A673 (cell line): Measurements from ENCODE around the gene RFC2. TPM values are rescaled to one million over a fixed set of nuclear protein-coding genes. Genes with fewer than 3 reads are reported as not detected.

Experiments used
- BruUV-seq: library from RNA; stranded (reverse); fragments of 400-500 nt; replicated peaks from 2 replicates; lab custom pipeline; 2021; lab: Mats Ljungman, UMichigan
- CTCF ChIA-PET: fragments of 300-600 bp; sonication (Branson Sonifier 250); formaldehyde crosslinking; loops from one replicate; lab custom pipeline; 2022; ENCODE audit warnings: antibody characterized with exemption; lab: Charles Lee
- POLR2A ChIA-PET: fragments of 300-600 bp; sonication (Branson Sonifier 250); formaldehyde crosslinking; loops from one replicate; lab custom pipeline; 2022; ENCODE audit warnings: antibody characterized with exemption; ENCODE audit not compliant: low non-redundant PET; lab: Charles Lee
- DNase-seq: peaks from one replicate; pipeline ENCODE4 v3.0.0-alpha.2; 2015; ENCODE audit warnings: low spot score
- H3K27ac ChIP-seq: fragments of 200-600 bp; sonication (generic); 2 replicates; pipeline ENCODE4 v1.5.1; 2016; ENCODE audit warnings: mixed run types, low read depth, mild to moderate bottlenecking, mixed read lengths, antibody characterized with exemption, low read length; ENCODE audit not compliant: poor library complexity, severe bottlenecking
- H3K27me3 ChIP-seq: fragments of 200-600 bp; sonication (generic); replicated peaks from 2 replicates; pipeline ENCODE4 v1.6.1; 2017; ENCODE audit warnings: mixed run types, low read depth, mild to moderate bottlenecking, mixed read lengths, antibody characterized with exemption, low read length; ENCODE audit not compliant: insufficient read depth, poor library complexity
- H3K36me3 ChIP-seq: fragments of 200-600 bp; sonication (generic); 2 replicates; pipeline ENCODE4 v1.6.1; 2016; ENCODE audit warnings: mixed run types, mild to moderate bottlenecking, mixed read lengths, antibody characterized with exemption, low read length; ENCODE audit not compliant: insufficient read depth, poor library complexity, severe bottlenecking
- H3K4me1 ChIP-seq: fragments of 200-600 bp; sonication (generic); 2 replicates; pipeline ENCODE4 v1.6.1; 2017; ENCODE audit warnings: mixed run types, mild to moderate bottlenecking, mixed read lengths, antibody characterized with exemption, low read length; ENCODE audit not compliant: insufficient read depth, poor library complexity, severe bottlenecking
- H3K4me3 ChIP-seq: fragments of 200-600 bp; sonication (generic); 2 replicates; pipeline ENCODE4 v1.5.1; 2016; ENCODE audit warnings: low read depth, mixed run types, mild to moderate bottlenecking, mixed read lengths, low read length; ENCODE audit not compliant: poor library complexity, severe bottlenecking
- H3K9me3 ChIP-seq: fragments of 200-600 bp; sonication (generic); 2 replicates; pipeline ENCODE4 v1.6.1; 2016; ENCODE audit warnings: mixed run types, low read depth, mild to moderate bottlenecking, mixed read lengths, antibody characterized with exemption, low read length; ENCODE audit not compliant: poor library complexity, severe bottlenecking
- CTCF ChIP-seq: fragments of 300-800, 200-600 bp; sonication (generic); conservative IDR thresholded peaks from 2 replicates; pipeline ENCODE4 v1.5.1; 2017; ENCODE audit warnings: low read depth, mild to moderate bottlenecking, antibody characterized with exemption, low read length, moderate library complexity, mixed read lengths
- EZH2 ChIP-seq: fragments of 200-600 bp; sonication (generic); IDR thresholded peaks from 2 replicates; pipeline ENCODE4 v1.6.1; 2017; ENCODE audit warnings: borderline replicate concordance, low read depth, mild to moderate bottlenecking, mixed read lengths, antibody characterized with exemption, low read length; ENCODE audit not compliant: poor library complexity, severe bottlenecking
- intact Hi-C: fragments of 100-400 bp; cut with micrococcal nuclease; formaldehyde crosslinking; loops from one replicate; pipeline ENCODE4 v1.10.0; 2022; ENCODE audit not compliant: unreplicated experiment
- total RNA-seq: library from RNA; stranded (reverse); gene quantifications from 2 replicates; pipeline ENCODE4 v1.2.3, GENCODE V29; 2021

RFC2 gene
- total RNA-seq, 1 experiment from 2014 or later = 125 TPM

DNA sequence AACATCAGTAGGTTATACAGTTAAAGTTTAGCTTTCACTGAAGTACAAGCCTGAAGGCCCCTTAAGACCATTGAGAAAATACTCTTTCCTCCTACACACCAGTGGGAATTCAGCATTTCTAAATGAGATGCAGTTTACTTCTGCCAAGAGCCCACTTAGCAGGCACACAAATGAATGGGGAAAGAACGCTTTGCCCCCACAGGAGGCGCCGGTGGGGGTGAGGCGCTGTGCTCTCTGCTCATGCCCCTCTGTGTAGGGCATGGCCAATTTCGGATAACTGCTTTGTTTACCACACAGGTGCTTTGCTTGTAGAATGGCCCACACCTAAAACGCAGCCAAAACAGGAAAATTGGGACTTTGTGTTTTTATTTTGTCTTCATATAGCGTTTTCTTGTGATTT lies 60.3 kb downstream of the RFC2 start:
- intact Hi-C loops = no loop called here
- Histone ChIP-seq H3K27ac (no peak overlapping the region), H3K4me1 (no peaks in the 10 kb centered on the region), H3K36me3 (peaks cover 74% of the 10 kb centered on the region), H3K9me3 (no peaks in the 10 kb centered on the region), H3K4me3 (no peak overlapping the region), H3K27me3 (no peaks in the 10 kb centered on the region)
- TF ChIP-seq EZH2 (no peak), CTCF (no peak)
- no TSS peak for BruUV-seq
- DNase-seq = no peak
- POLR2A ChIA-PET = interaction anchor here (0.6 kb wide), 1 partner anchor 490 kb away, joined by 4 read pairs; no protein-coding TSS in a partner anchor
- CTCF ChIA-PET = interaction anchor here (1.5 kb wide), 1 partner anchor 13 kb away, joined by 4 read pairs; no protein-coding TSS in a partner anchor

DNA sequence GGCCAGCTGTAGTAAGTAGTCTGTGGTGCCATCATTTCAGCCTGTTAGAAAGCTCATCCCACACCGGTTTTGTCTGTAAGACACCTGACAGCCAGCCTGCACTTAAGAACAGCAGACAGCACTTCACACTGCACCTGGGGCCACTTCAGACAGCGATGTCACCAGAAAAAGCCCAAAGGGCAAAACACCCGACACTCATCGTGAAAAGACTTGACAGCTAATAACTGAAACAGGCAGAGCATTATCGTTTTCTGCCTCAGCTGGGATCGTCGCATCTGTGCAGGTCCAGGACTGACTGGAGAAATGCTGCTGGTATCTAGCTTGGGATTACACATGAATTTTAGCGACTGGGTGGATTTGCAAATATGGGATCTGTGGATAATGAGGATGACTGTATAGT lies 61.1 kb downstream of the RFC2 start:
- Histone ChIP-seq H3K4me3 (no peak overlapping the region), H3K36me3 (peaks cover 78% of the 10 kb centered on the region), H3K27me3 (no peaks in the 10 kb centered on the region), H3K4me1 (peaks cover under 1% of the 10 kb centered on the region), H3K27ac (no peak overlapping the region), H3K9me3 (no peaks in the 10 kb centered on the region)
- DNase-seq = no peak
- TF ChIP-seq EZH2 (no peak), CTCF (no peak)
- CTCF ChIA-PET = interaction anchor here (1.5 kb wide), 1 partner anchor 13 kb away, joined by 4 read pairs; no protein-coding TSS in a partner anchor
- intact Hi-C loops = no loop called here
- no TSS peak for BruUV-seq
- POLR2A ChIA-PET = interaction anchor here (0.7 kb wide), 1 partner anchor 123 kb away, joined by 6 read pairs; no protein-coding TSS in a partner anchor

DNA sequence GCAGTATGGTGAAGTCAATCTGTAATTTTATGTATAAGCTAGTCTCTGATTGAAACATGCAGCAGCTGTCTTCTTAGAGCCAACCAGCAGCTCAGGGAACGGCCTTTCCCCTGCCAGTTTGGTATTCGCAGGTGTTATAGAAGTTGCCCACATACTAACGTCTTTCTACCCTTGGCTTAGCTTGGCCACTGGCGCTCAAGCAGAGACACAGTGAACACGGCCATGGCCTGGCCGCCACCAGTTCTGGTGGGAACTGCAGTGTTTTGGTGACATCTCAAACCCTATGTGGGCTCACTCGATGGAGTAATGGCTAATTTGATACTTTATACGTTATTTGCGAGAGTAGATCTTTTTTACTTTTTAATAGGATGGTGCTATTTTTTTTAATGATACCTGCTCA lies 63.0 kb downstream of the RFC2 start:
- intact Hi-C loops = no loop called here
- no peak for DNase-seq
- no TSS peak for BruUV-seq
- Histone ChIP-seq H3K36me3 (peaks cover 79% of the 10 kb centered on the region), H3K27me3 (no peaks in the 10 kb centered on the region), H3K27ac (no peak overlapping the region), H3K4me1 (peaks cover 18% of the 10 kb centered on the region), H3K4me3 (no peak overlapping the region), H3K9me3 (no peaks in the 10 kb centered on the region)
- TF ChIP-seq CTCF (no peak), EZH2 (no peak)
- CTCF ChIA-PET = no interaction called here
- POLR2A ChIA-PET = no interaction called here
